GM19023 (cell line): ENCODE results near the gene CTNNA1.
"Not testable (repeated sequence)": the region's sequence is repeated elsewhere in the genome, so short reads cannot be mapped to it uniquely, and the experiment has no call there.

Source experiments
- ATAC-seq: cut with Tn5 transposase; IDR thresholded peaks from one replicate; pipeline ENCODE4 v1.9.1; 2021; ENCODE audit warnings: mild to moderate bottlenecking, moderate library complexity; ENCODE audit not compliant: unreplicated experiment

CTNNA1 gene

DNA sequence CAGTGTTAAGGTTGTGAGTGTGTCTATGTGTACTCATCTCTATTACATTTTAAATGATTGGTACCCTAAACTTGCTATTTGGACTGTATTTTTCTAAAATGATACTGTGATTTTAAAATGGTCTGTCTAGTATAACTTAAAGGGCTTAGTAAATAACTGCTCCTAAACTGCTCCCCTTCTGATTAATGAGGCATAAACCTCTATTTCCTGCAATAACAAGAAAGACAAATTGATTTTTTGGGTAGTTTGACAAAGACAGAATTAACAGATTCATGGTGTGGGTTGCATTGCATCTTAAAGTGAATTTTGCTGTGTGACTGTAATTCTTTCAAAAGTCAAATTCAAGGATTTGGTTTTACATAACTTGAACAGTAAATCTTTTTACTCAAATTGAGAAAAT is 130.0 kb downstream of the CTNNA1 start:
- ATAC-seq = no peak

DNA sequence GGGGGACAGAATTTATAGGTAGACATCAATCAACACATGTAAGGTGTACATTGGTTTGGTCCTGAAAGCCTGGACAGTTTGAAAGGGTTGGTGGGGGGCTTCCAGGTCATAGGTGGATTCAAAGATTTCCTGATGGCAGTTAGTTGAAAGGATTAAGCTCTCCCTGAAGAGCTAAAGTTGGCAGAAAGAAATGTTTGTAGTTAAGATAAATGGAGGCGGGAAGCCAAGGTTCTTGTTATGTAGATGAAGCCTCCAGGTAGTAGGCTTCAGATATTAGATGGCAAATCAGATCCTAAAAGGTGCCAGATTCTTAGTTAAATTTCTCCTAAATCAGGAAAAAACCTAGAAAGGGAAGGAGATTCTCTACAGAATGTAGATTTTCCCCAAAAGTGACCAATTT is 130.9 kb downstream of the CTNNA1 start:
- ATAC-seq = no peak

DNA sequence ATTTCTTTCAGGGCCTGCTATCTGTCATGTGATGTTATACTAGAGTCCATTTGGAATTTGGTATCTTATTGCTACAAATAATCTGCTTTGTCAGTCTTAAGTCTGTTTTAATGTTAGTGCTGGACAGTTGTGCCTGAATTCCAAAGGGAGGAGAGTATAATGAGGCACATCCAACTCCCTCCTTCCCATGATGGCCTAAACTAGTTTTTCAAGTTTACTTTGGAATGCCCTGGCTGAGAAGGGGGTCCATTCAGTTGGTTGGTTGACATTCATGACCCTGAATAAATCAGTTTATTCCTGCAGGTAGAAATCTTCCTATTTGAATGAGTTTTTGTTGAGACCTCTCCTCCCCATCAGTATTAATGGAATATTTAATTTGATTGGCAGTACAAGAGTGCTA is 131.3 kb downstream of the CTNNA1 start:
- ATAC-seq = no peak

DNA sequence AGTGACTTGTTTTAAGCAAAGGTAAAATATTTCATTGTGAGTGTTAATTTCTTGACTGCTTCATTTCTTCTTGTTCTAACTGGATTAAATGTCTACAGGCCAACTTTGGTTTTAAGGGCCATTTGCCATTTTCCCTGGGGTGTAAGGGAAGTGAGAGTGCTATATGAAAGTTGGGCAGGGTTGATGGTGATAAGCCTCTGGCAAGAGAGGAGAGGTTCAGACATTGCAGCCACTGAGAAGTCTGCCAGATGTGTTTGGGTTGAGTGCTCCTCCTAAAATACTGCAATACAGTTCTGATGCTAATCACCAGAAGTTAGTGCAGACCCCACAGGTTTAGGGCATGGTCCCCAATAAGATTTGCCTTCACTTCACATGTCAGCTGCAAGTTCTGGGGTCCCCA is 136.8 kb downstream of the CTNNA1 start:
- ATAC-seq = no peak

DNA sequence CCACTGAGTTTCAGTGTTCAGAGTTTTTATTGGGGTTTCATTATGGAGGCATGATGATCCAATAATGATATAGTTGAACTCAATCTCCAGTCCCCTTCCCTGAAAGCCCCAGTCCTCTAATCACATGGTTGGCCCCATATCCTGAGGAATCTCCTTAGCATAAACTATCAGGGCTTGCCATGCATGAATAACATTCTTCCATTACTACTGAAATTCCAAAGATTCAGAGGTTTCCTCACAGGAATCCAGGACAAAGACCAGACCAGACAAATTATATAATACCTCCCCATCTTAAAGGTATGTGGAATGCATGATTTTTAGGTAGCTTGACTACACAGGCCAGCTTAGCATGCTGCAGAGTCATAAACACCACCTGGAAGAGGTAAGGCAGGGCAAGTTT is 137.4 kb downstream of the CTNNA1 start:
- no peak for ATAC-seq

DNA sequence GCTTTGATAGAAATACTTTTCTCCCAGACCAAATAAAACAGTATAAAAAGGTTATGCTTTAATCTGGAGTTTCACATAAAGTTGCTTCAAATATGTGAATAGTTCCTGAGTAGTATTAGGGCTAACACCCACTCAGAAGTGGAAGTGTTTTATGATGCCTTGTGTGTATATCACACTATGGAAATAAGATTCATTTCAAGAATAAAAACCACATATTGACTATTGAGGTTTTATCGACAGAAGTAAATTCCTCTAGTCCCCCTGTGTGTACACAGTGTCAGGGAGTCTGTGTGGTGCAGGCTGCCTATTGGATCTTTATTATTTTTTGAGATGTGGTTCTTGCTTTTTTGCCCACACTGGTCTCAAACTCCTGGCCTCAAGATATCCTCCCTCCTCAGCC is 142.7 kb downstream of the CTNNA1 start:
- no peak for ATAC-seq

DNA sequence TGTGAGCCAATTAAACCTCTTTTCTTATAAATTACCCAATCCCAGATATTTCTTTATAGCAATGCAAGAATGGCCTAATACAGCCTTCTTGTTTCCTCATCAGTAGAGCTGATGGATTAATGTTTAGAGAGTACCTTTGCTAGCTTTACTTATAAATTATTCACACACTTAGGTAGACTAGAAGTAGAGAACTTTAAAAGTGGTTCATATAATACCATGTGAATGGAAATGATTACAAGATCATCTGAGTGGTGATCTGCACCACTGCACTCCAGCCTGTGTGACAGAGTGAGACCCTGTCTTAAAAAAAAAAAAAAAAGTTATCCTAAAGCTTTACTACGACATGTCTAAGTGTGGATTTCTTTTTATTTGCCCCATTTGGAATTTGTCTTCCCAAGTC is 145.1 kb downstream of the CTNNA1 start:
- ATAC-seq = no peak

DNA sequence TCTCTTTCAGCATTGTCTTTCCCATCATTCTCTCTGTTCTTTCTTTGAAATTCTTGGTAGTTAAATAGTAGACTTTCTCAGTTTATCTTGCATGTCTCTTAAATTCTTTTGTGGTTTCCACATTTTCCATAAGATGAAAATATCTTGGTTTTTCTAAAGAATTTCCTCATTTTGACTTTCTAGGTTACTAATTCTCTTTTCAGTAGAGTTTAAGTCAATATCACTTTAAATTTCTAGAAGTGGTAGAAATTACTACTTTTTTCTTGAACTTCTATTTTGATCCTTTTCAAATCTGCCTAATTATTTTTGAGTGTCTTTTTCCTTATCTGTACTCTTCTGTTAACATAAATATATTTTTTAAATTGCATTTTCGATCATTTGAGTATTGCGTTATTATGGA is 145.5 kb downstream of the CTNNA1 start:
- no peak for ATAC-seq

DNA sequence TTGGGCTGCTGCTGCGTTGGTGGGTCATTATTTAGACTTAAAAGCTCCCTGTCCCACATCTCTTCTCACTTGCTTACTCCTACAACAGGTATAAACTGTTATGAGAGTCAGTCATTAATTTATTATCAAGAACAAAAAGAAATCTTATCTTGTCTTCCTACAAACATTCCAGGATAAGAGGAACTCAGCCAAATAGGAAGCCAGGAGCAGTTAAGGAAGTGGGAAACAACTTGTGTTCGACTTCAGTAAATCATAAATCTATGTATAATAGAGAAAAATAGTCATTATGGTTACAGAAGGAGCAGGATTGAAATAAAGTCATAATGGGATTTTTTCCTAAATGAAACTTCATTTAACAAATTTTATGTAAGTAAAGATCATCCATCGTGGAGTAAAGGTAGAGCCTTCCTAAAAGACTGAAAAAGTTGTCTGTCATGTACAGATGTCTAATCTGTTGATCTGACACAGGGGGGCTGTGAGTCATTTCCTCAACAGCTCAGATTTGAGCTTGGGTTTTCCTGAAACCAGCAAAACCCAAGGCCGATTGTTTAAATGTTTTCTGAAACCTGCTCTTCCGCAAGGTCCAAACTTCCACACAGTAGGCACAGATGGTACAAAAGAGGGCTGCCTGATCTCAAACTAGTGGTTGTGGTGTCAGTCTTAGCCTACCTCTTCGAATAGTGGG is 147.2 kb downstream of the CTNNA1 start:
- ATAC-seq = no peak

DNA sequence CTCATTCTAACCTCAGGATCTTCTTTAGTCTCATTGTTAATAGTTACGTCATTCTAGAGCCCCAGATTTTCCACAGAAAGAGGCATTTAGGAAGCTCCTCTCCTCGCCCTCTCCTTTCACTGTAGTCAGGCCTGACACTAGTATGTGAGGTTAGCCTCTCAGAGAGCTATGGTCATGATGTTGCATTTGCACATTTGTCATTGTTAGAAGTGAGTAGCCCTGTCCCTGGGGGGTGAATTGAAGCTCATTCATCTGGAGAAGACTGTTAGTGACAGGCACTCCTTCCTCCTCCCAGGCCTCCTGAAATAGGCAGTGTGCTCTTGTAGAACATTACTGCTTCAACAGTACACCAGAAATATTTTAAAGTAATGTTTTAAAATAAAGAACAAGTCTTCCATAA is 148.5 kb downstream of the CTNNA1 start:
- ATAC-seq = no peak

DNA sequence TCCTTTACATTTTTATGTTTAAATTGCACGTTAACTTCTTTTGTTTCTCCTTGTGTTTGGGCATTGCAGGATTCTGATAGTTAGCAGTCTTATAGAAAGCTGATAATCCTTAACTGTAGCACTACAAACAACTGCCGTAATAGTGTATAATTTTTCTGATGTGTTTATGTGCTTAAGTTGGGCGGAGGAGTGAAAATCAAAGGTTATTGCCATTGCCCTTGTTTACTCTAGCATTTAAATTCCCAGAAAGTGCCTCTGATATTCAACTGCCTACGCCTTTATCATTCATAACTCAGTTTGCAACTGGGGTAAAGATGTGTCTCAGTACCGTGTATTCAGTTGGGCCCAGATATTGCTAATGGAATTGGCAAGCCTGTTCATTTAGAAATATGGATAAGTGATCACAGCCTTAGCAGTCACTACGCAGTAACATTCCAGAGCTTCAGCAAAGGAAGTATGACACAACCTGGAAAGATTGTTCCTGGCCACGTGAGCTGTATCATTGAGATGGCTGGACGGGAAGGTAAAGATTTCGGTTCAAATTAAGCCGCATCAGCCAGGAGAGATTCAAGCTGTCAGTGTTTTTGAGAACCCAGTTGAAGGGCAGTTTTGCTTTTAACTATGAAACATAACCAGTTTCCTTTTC is 150.0 kb downstream of the CTNNA1 start:
- no peak for ATAC-seq

DNA sequence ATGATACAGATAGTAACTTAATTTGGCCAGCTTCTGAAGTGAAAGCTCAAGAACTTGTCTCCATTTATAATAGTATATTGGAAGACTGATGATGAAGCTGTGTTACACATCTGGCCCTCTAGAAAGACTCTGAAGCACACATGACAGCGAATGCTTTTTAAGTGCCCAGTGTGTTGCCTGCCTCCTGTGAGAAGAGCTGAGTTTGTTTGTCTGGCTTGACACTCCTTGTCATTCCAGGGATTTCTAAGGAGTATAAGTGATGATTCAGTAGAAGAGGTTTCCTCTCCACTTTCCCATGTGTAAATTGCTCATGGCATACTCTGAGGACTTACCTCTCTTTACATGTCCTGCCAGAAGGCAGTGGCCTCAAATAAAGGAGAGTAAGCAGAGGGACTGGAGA is 152.3 kb downstream of the CTNNA1 start:
- no peak for ATAC-seq

DNA sequence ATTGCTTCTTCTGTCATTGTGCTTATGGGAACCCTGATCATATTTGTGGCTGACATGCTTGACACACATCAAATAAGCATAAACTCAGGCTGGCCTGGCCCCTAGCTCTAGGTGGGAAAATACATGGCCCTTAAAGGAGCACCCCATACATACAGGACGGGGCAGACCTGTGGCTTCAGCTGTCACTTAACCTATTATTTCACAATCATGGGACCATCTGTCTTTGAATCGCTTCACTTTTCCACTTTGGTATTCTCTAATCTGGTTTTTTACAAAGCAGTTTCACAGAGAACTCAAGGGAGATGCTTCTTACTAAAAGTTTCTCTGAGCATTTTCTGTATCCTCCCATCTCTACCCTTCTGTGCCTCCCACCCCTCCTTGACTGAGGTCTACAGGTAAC is 156.5 kb downstream of the CTNNA1 start:
- ATAC-seq = no peak

DNA sequence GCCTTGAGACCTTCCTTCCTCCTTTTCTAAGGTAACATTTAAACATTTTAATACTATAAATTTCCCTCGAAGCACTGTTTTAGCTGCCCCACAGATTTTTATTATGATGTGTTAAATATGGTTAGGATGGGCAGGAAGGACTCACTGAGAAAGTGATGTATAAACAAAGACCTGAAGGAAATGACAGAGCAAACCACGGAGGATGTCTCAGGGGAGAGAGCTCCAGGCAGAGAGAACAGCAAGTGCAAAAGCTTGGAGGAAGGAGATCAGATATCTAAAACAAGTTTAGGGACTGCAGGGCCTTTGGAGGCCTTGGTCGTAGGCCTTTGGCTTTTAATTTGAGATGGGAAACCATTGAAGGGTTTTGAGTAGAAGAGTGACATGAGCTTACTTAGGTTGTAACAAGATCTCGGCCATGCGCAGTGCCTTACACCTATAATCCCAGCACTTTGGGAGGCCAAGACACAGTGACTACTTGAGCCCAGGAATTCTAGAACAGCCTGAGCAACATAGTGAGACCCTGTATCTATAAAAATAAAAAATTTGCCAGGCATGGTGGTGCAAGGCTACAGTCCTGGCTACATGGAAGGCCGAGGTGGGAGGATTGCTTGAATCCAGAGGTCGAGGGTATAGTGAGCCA is 157.4 kb downstream of the CTNNA1 start:
- no peak for ATAC-seq

DNA sequence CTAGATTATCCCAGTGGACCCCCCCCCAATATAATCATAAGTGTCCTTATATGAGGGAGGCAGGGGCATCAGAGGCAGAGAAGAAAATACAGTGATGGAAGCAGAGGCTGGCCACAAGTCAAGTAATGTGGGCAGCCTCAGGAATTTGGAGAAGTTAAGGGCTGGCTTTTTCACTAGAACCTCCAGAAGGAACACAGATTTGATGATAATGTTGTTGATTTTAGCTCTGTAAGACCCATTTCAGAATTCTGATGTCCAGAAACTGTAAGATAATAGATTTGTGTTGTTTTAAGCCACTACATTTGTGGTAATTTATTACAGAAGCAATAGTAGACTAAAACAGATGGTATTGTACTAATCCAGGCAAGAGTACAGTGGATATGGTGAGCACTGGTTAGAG is 158.2 kb downstream of the CTNNA1 start:
- ATAC-seq = no peak

DNA sequence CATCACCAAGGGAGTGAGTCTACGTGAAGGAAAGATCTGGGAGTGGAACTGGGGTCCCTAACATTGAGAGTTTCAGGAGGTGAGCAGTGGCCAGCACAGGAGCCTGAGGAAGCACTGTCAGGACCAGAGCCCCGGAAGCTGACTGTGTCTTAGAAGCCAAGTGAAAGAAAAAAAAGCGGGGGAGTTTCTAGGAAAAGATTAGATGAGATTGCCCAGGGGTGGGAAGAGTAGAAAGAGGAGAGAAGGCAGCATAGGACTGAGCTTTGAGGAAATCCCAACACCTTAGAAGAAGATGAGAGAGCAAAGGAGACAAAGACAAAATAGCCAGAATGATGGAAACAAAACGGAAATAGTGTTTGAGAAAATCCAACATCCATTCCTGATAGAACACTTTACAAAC is 158.9 kb downstream of the CTNNA1 start:
- ATAC-seq = no peak

DNA sequence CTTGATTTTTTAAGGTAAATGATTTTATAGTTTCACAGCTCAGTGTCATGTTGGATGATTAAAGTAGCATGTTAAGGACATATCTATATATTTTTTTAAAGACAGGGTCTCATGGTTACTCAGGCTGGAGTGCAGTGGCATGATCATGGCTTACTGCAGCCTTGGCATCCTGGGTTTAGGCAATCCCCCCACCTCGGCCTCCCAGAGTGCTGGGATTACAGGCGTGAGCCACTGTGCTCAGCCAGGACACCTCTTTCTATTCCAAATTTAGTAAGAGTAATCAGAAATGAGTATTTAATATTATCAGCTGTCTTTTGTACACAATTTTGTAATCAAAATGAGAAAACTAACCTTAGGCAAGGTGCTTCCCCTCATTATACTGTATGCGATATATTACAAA is 160.5 kb downstream of the CTNNA1 start:
- no peak for ATAC-seq

DNA sequence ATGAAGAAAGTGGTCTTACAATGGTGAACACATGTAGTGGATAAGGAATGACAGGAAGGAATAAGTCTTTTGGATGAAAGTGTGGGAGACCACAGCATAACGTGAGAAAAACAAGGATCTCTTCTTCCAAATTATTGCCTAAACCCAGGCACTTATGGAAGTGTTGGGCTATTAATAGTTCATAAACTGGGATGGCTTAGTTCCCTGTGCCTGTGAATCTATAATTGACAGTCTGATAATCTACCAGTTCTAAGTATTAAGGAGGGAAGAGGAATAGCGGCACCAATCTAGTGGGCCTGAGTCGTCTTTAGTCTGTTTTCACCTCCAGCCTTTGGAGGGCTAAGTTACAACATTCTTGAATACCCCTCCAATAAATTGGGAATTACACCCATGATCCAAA is 161.1 kb downstream of the CTNNA1 start:
- no peak for ATAC-seq

DNA sequence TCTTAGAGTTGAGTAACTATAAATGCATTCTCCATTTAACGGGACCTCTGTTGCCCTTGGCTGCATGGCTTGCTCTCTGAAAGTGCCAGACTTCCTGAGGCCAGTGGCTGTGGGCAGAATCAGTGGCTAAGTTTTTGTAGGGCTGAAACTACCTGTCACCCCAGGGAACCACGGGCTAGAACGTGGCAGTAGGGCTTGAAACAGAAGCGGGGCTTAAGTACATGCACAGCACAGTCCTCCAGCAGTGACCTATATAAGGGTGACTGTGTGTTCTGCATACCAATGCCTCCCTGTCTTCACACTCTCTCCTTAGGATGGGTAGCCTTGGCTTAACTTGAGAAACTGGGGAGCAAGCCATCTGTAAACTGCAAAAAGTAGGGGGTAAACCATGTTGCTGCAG is 165.5 kb downstream of the CTNNA1 start:
- no peak for ATAC-seq

DNA sequence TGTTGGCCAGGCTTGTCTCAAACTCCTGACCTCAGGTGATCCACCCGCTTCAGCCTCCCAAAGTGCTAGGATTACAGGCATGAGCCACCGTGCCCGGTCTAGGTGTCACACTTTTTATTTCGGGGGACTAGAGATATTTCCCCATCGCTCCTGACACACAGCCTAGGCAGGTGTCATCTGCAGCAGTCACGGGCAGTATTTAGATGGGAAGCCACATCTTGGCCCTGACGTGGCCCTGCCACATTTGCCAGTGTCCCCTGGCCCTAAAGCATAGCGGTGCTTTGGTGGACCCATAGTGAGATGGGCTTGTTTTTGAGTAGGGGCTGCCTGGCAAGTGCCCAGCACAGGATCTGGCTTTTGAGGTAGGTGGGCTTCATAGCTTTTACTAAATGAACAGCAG is 167.0 kb downstream of the CTNNA1 start:
- no peak for ATAC-seq

DNA sequence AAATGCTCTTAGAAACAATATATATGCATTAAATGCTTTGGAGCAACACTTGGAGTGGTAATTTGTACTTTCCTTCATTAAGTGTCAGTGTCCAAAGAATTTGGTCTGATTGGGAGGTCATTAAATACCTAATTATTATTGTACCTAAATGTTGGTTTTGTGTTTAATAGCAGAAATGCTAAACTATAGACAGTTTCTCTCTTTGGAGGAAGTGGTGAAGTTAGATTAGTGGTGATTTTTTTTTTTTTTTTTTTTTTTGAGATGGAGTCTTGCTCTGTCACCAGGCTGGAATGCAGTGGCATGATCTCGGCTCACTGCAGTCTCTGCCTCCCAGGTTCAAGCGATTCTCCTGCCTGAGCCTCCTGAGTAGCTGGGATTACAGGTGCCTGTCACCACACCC is 168.1 kb downstream of the CTNNA1 start:
- not testable (repeated sequence) for ATAC-seq

DNA sequence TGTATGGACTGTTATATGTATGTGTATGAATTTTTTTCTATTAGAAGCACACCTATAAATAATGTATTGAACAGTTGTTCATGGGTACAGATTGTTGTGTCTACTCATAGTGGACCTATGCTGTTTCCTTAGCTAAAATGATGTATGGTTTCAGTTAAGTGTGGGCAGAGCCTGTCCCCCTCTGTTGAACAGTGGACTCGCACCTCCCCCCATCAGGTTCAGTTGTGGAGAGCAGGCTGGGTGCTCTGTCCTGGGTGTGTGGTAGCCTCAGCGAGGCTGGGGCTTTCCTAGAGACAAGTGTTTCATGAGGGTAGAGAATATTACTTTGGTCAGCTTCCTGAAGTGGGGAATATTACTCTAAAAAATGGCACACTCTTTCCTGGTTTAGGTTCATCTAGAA is 169.3 kb downstream of the CTNNA1 start:
- no peak for ATAC-seq
